ENCODE results near the gene LPCAT3. TPM values are rescaled to one million over a fixed set of nuclear protein-coding genes. Genes with fewer than 3 reads are reported as not detected.
"Not testable (repeated sequence)": the region's sequence is repeated elsewhere in the genome, so short reads cannot be mapped to it uniquely, and the experiment has no call there.

The LPCAT3 gene
- total RNA-seq, 4 donors from 2014 or later, result 18.2 to 230 (median 179) TPM

- Histone ChIP-seq H3K4me3 (no peak overlapping the region), H3K27ac (no peak overlapping the region), H3K9me3 (no peaks in the 10 kb centered on the region), H3K4me1 (no peaks in the 10 kb centered on the region), H3K27me3 (no peaks in the 10 kb centered on the region), H3K36me3 (no peaks in the 10 kb centered on the region)
- TF ChIP-seq CTCF (IDR thresholded peaks at IDR 0.05), result no peak
- TF ChIP-seq POLR2A (IDR thresholded peaks at IDR 0.05), result no peak
- peak in 1 of 3 donors; percentile 61 for DNase-seq
These were observed 40.0 kb upstream of the LPCAT3 start for GRCh38 chr12:7058163-7058845.

DNA sequence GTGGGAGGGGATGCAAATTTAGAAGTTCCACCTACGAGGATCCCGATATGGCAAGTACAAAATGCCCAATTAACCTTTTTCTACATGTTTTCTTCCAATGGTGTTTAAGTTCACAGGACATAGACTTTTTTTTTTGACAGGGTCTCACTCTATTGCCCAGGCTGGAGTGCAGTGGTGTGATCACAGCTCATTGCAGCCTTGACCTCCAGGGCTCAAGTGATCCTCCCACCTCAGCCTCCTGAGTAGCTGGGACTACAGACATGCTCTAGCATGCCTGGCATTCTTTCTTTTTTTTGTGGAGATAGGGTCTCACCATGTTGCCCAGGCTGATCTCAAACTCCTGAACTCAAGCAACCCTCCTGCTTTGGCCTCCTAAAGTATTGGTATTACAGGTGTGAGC, 37.5 kb upstream of the LPCAT3 start:
- not testable (repeated sequence) for H3K27ac ChIP-seq, H3K4me3 ChIP-seq

DNA sequence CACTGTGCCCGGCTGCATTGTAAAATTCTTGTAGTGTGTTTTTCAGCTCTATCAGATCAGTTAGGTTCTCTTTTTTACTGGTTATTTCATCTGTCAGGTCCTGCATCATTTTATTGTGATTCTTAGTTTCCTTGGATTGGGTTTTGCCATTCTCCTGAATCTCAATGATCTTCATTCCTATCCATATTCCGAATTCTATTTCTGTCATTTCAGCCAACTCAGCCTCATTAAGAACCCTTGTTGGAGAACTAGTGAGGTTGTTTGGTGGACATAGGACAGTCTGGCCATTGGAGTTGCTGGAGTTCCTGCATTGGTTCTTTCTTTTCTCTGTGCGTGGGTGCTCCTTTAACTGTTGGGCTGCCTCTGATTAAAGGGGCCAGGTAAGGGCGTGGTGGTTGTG, 36.6 kb upstream of the LPCAT3 start:
- Histone ChIP-seq H3K27ac (no peak overlapping the region), H3K9me3 (no peaks in the 10 kb centered on the region), H3K4me1 (no peaks in the 10 kb centered on the region), H3K36me3 (no peaks in the 10 kb centered on the region), H3K4me3 (no peak overlapping the region), H3K27me3 (no peaks in the 10 kb centered on the region)
- DNase-seq, result no peak
- TF ChIP-seq POLR2A (IDR thresholded peaks at IDR 0.05) (no peak), CTCF (IDR thresholded peaks at IDR 0.05) (no peak)

More for the DNA sequence above, 37.5 kb upstream of the LPCAT3 start:
- not testable (repeated sequence) for H3K36me3 ChIP-seq, H3K27me3 ChIP-seq, DNase-seq, H3K4me1 ChIP-seq, H3K9me3 ChIP-seq

- H3K36me3 ChIP-seq, H3K27me3 ChIP-seq, H3K4me1 ChIP-seq, H3K27ac ChIP-seq, H3K9me3 ChIP-seq, DNase-seq, H3K4me3 ChIP-seq: not testable (repeated sequence)
These were observed 31.7 kb upstream of the LPCAT3 start for GRCh38 chr12:7049973-7050372.

DNA sequence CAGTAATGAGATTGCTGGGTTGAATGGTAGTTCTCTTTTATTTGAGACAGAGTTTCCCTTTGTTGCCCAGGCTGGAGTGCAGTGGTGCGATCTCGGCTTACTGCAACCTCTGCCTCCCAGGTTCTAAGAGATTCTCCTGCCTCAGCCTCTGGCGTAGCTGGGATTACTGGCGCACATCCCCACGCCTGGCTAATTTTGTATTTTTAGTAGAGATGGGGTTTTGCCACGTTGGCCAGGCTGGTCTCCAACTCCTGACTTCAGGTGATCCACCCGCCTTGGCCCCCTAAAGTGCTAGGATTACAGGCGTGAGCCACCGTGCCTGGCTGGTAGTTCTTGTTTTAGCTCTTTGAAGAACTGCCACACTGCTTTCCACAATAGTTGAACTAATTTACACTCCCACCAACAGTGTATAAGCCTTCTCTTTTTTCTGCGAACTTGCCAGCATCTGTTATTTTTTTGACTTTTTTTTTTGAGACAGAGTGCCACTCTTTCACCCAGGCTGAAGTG, 31.2 kb upstream of the LPCAT3 start:
- not testable (repeated sequence) for H3K9me3 ChIP-seq, DNase-seq, H3K27me3 ChIP-seq, H3K36me3 ChIP-seq, H3K4me1 ChIP-seq, H3K4me3 ChIP-seq, H3K27ac ChIP-seq

- Histone ChIP-seq H3K27ac (no peak overlapping the region), H3K4me3 (no peak overlapping the region), H3K36me3 (no peaks in the 10 kb centered on the region), H3K4me1 (no peaks in the 10 kb centered on the region), H3K27me3 (no peaks in the 10 kb centered on the region), H3K9me3 (no peaks in the 10 kb centered on the region)
- TF ChIP-seq CTCF (IDR thresholded peaks at IDR 0.05) (no peak), POLR2A (IDR thresholded peaks at IDR 0.05) (no peak)
- no peak for DNase-seq
These were observed 29.0 kb upstream of the LPCAT3 start for GRCh38 chr12:7047306-7047705.

DNA sequence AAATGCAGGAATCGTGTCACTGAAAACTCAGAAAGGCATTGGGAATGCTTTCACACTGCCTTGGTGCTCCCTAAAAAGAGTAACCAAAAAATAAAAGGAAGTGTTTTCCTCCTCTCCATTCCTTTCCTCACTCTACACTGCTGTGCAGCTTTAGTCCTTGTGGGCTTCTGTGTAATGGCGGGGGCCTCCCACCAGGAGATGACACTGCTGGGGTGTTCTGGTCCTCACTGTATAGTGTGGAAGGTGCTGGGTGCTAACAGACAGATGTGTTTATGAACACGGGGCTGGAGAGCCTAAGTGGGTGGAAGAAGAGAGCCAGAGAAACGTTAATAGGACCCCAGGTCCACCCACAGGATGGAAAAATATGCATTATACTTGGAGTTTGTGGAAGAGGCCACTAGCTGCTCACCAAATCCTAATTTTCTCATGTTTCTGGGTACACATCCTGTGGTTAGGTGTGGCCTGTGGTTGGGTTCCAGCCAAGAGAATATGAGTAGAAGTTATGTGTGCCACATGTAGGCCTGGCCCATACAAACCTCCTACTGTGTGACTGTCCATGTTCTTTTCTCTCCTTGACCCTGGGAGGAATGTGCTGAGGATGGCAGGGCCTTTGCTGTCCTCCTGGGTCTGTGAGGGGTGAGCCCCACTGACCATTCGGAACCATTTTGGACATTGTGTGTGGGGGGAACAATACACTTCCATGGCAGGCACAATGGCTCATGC, 28.3 kb upstream of the LPCAT3 start:
- H3K27me3 ChIP-seq, result no peaks in the 10 kb centered on the region
- H3K4me1 ChIP-seq, result no peaks in the 10 kb centered on the region
- no peak for DNase-seq
- H3K36me3 ChIP-seq, result no peaks in the 10 kb centered on the region
- no peaks in the 10 kb centered on the region for H3K9me3 ChIP-seq
- no peak for TF ChIP-seq CTCF (IDR thresholded peaks at IDR 0.05)
- no peak for TF ChIP-seq POLR2A (IDR thresholded peaks at IDR 0.05)
- H3K4me3 ChIP-seq, result no peak overlapping the region
- H3K27ac ChIP-seq, result no peak overlapping the region
